Measurements from ENCODE around the gene ANOS1.

- TF ChIP-seq CTCF (IDR thresholded peaks at IDR 0.05; ENCODE audit: insufficient read depth, low read length, poor library complexity, severe bottlenecking) (no peak), EZH2phosphoT487 (conservative IDR thresholded peaks at IDR 0.05; ENCODE audit: low read length) (no peak)
Observed at GRCh38 chrX:8546715-8547114, 185.2 kb downstream of the ANOS1 start.
